Nephron (organoid): Measurements from ENCODE around the gene MACROD2.

ENCODE experiments used
- H3K27ac Mint-ChIP-seq, 3 experiments: 2 replicates each; pipeline ENCODE4 v1.8.0; 2020; ENCODE audit warnings: mixed read lengths in 3 of 3, mild to moderate bottlenecking in 2 of 3, moderate library complexity in 1 of 3
- H3K27me3 Mint-ChIP-seq: 2 replicates; pipeline ENCODE4 v1.8.0; 2021; ENCODE audit warnings: low read depth, mild to moderate bottlenecking, moderate library complexity, mixed read lengths
- H3K36me3 Mint-ChIP-seq: 2 replicates; pipeline ENCODE4 v1.8.0; 2020; ENCODE audit warnings: low read depth, mixed read lengths
- H3K4me1 Mint-ChIP-seq: 2 replicates; pipeline ENCODE4 v1.8.0; 2020; ENCODE audit warnings: mixed read lengths
- H3K4me3 Mint-ChIP-seq, 3 experiments: 2 replicates each; pipeline ENCODE4 v1.8.0; 2020; ENCODE audit warnings: mild to moderate bottlenecking in 3 of 3, mixed read lengths in 3 of 3, moderate library complexity in 2 of 3
- H3K9me3 Mint-ChIP-seq: 2 replicates; pipeline ENCODE4 v1.8.0; 2020; ENCODE audit warnings: mixed read lengths
- TF ChIP-seq, protein P1 (sequence below), 3 experiments: fragments of 200-600 bp; sonication (generic); IDR thresholded peaks; one replicate each; pipeline ENCODE4 v1.5.0; 2021; ENCODE audit warnings: antibody characterized with exemption in 3 of 3; ENCODE audit not compliant: unreplicated experiment in 3 of 3

Gene MACROD2

GRCh38 chr20:15921930-15922329, 1926.6 kb downstream of the MACROD2 start:
- H3K27ac Mint-ChIP-seq: no peak overlapping the region
- no peak overlapping the region for H3K4me3 Mint-ChIP-seq
- H3K9me3 Mint-ChIP-seq: no peaks in the 10 kb centered on the region
- TF ChIP-seq, protein P1, sequence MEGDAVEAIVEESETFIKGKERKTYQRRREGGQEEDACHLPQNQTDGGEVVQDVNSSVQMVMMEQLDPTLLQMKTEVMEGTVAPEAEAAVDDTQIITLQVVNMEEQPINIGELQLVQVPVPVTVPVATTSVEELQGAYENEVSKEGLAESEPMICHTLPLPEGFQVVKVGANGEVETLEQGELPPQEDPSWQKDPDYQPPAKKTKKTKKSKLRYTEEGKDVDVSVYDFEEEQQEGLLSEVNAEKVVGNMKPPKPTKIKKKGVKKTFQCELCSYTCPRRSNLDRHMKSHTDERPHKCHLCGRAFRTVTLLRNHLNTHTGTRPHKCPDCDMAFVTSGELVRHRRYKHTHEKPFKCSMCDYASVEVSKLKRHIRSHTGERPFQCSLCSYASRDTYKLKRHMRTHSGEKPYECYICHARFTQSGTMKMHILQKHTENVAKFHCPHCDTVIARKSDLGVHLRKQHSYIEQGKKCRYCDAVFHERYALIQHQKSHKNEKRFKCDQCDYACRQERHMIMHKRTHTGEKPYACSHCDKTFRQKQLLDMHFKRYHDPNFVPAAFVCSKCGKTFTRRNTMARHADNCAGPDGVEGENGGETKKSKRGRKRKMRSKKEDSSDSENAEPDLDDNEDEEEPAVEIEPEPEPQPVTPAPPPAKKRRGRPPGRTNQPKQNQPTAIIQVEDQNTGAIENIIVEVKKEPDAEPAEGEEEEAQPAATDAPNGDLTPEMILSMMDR (IDR thresholded peaks at IDR 0.05; ENCODE audit: unreplicated experiment in 3 of 3): no peak
- peaks cover 3% of the 10 kb centered on the region for H3K27me3 Mint-ChIP-seq
- peaks cover 28% of the 10 kb centered on the region for H3K4me1 Mint-ChIP-seq
- H3K36me3 Mint-ChIP-seq: no peaks in the 10 kb centered on the region

DNA sequence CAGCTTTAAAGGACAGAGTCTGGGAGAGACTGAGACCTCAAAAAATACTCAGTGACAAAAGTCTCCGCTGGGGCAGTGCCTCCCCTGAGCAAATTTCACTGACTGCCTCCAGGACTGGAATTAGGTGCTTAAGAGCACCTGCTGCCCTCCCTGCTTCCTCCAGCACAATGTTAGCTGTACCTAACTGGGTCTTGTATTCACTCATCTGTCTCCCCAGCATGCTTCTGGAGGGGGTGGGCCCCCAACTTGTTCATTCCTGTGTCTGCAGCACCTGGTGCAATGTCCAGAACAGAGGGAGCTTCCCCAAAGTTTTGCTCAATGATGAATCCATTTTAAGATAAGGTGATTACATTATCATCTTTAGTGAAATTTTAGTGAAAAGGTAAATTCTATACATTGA, 1927.2 kb downstream of the MACROD2 start:
- peaks cover 3% of the 10 kb centered on the region for H3K27me3 Mint-ChIP-seq
- H3K4me3 Mint-ChIP-seq: no peak overlapping the region
- TF ChIP-seq, protein P1 (IDR thresholded peaks at IDR 0.05; ENCODE audit: unreplicated experiment in 3 of 3): no peak
- H3K4me1 Mint-ChIP-seq: peaks cover 24% of the 10 kb centered on the region
- H3K27ac Mint-ChIP-seq: no peak overlapping the region
- H3K36me3 Mint-ChIP-seq: no peaks in the 10 kb centered on the region
- H3K9me3 Mint-ChIP-seq: no peaks in the 10 kb centered on the region

GRCh38 chr20:15923030-15923776, 1927.9 kb downstream of the MACROD2 start:
- peaks cover 3% of the 10 kb centered on the region for H3K27me3 Mint-ChIP-seq
- TF ChIP-seq, protein P1 (IDR thresholded peaks at IDR 0.05; ENCODE audit: unreplicated experiment in 3 of 3): no peak

DNA sequence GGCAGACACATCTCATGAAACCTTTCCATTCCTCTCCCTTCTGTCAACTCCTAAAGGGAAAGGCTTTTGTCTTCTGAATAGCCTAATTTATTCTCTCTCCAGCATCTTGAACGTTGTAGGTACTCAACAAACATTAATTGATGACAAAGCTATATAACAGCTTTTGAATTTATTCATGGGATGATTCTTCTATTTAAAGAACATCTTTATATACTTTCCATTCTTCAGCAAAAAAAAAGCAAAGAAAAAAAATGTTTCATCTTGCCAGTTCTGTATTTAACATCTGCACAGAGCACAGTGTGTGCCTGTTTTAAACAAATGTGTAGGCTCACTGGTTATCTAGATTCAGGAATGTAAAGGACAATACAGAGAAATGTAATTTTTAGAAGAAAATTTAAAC, 1929.2 kb downstream of the MACROD2 start:
- Mint-ChIP-seq H3K4me3 (no peak overlapping the region), H3K4me1 (peaks cover 26% of the 10 kb centered on the region), H3K27me3 (peaks cover 3% of the 10 kb centered on the region), H3K27ac (no peak overlapping the region), H3K36me3 (no peaks in the 10 kb centered on the region), H3K9me3 (no peaks in the 10 kb centered on the region)
- TF ChIP-seq, protein P1 (IDR thresholded peaks at IDR 0.05; ENCODE audit: unreplicated experiment in 3 of 3): no peak

More at GRCh38 chr20:15923030-15923776, 1927.9 kb downstream of the MACROD2 start:
- Mint-ChIP-seq H3K4me3 (no peak overlapping the region), H3K27ac (no peak overlapping the region), H3K9me3 (no peaks in the 10 kb centered on the region), H3K4me1 (peaks cover 27% of the 10 kb centered on the region), H3K36me3 (no peaks in the 10 kb centered on the region)

GRCh38 chr20:15925376-15925775, 1930.1 kb downstream of the MACROD2 start:
- H3K27me3 Mint-ChIP-seq: peaks cover 3% of the 10 kb centered on the region
- peaks cover 31% of the 10 kb centered on the region for H3K4me1 Mint-ChIP-seq
- TF ChIP-seq, protein P1 (IDR thresholded peaks at IDR 0.05; ENCODE audit: unreplicated experiment in 3 of 3): no peak
- no peak overlapping the region for H3K4me3 Mint-ChIP-seq
- H3K36me3 Mint-ChIP-seq: no peaks in the 10 kb centered on the region
- H3K9me3 Mint-ChIP-seq: no peaks in the 10 kb centered on the region
- no peak overlapping the region for H3K27ac Mint-ChIP-seq
